H9 (cell line): ENCODE data around the gene NCKAP5L. TPM values are rescaled to one million over a fixed set of nuclear protein-coding genes. Genes with fewer than 3 reads are reported as not detected.

Source experiments
- DNase-seq: peaks from one replicate; pipeline ENCODE4 v3.0.0-alpha.2; 2017
- H2AFZ ChIP-seq: one replicate; pipeline ENCODE4 v1.6.1; 2013; ENCODE audit warnings: mild to moderate bottlenecking, low read length, control low read depth, moderate library complexity
- H2AK5ac ChIP-seq: 2 replicates; pipeline ENCODE4 v1.6.1; 2013; ENCODE audit warnings: low read length, control low read depth, mixed read lengths; ENCODE audit not compliant: insufficient read length
- H2BK120ac ChIP-seq: one replicate; pipeline ENCODE4 v1.6.1; 2013; ENCODE audit warnings: low read depth, mild to moderate bottlenecking, low read length, control low read depth, inconsistent platforms; ENCODE audit not compliant: poor library complexity, severe bottlenecking
- H2BK12ac ChIP-seq: 2 replicates; pipeline ENCODE4 v1.6.1; 2013; ENCODE audit warnings: low read length, control low read depth, mixed read lengths, low read depth; ENCODE audit not compliant: insufficient read length
- H2BK15ac ChIP-seq: 2 replicates; pipeline ENCODE4 v1.6.1; 2013; ENCODE audit warnings: low read depth, low read length, control low read depth
- H2BK20ac ChIP-seq: one replicate; pipeline ENCODE4 v1.6.1; 2013; ENCODE audit warnings: low read depth, mild to moderate bottlenecking, low read length, control low read depth, inconsistent platforms; ENCODE audit not compliant: poor library complexity, severe bottlenecking
- H2BK5ac ChIP-seq: 2 replicates; pipeline ENCODE4 v1.6.1; 2013; ENCODE audit warnings: low read length, control low read depth, mixed read lengths; ENCODE audit not compliant: insufficient read length
- H3K14ac ChIP-seq: 2 replicates; pipeline ENCODE4 v1.6.1; 2013; ENCODE audit warnings: low read length, control low read depth; ENCODE audit not compliant: insufficient read depth
- H3K18ac ChIP-seq: 2 replicates; pipeline ENCODE4 v1.6.1; 2013; ENCODE audit warnings: low read depth, mild to moderate bottlenecking, mixed read lengths, low read length, control low read depth; ENCODE audit not compliant: insufficient read length
- H3K23ac ChIP-seq: 2 replicates; pipeline ENCODE4 v1.6.1; 2013; ENCODE audit warnings: low read length, control low read depth, mixed read lengths, low read depth; ENCODE audit not compliant: insufficient read length
- H3K23me2 ChIP-seq: 2 replicates; pipeline ENCODE4 v1.6.1; 2013; ENCODE audit warnings: low read depth, mild to moderate bottlenecking, mixed read lengths, low read length, control low read depth; ENCODE audit not compliant: insufficient read length, poor library complexity, severe bottlenecking
- H3K27ac ChIP-seq: 2 replicates; pipeline ENCODE4 v1.5.1; 2013; ENCODE audit warnings: low read length, control low read depth, mixed read lengths, low read depth; ENCODE audit not compliant: insufficient read length
- H3K27me3 ChIP-seq: 2 replicates; pipeline ENCODE4 v1.6.1; 2013; ENCODE audit warnings: low read length, control low read depth, inconsistent platforms; ENCODE audit not compliant: insufficient read depth
- H3K4ac ChIP-seq: 2 replicates; pipeline ENCODE4 v1.6.1; 2013; ENCODE audit warnings: low read depth, mild to moderate bottlenecking, control low read depth, inconsistent platforms, low read length, moderate library complexity
- H3K4me1 ChIP-seq: 2 replicates; pipeline ENCODE4 v1.6.1; 2013; ENCODE audit warnings: low read length, control low read depth, inconsistent platforms; ENCODE audit not compliant: insufficient read depth
- H3K4me2 ChIP-seq: 2 replicates; pipeline ENCODE4 v1.6.1; 2013; ENCODE audit warnings: low read length, control low read depth, mixed read lengths; ENCODE audit not compliant: insufficient read length, insufficient read depth
- H3K56ac ChIP-seq: 2 replicates; pipeline ENCODE4 v1.6.1; 2013; ENCODE audit warnings: low read depth, mild to moderate bottlenecking, mixed read lengths, low read length, control low read depth; ENCODE audit not compliant: insufficient read length
- H3K79me1 ChIP-seq: 2 replicates; pipeline ENCODE4 v1.6.1; 2013; ENCODE audit warnings: low read depth, mild to moderate bottlenecking, moderate library complexity, low read length, control low read depth, inconsistent platforms; ENCODE audit not compliant: insufficient read depth, poor library complexity, severe bottlenecking
- H3K79me2 ChIP-seq: 2 replicates; pipeline ENCODE4 v1.6.1; 2013; ENCODE audit warnings: low read length, control low read depth, inconsistent platforms; ENCODE audit not compliant: insufficient read depth
- H3K9ac ChIP-seq: 2 replicates; pipeline ENCODE4 v1.6.1; 2013; ENCODE audit warnings: low read length, control low read depth, mixed read lengths; ENCODE audit not compliant: insufficient read length; ENCODE audit errors: extremely low read depth
- H3K9me3 ChIP-seq: one replicate; pipeline ENCODE4 v1.6.1; 2013; ENCODE audit warnings: low read depth, low read length, inconsistent platforms; ENCODE audit not compliant: control insufficient read depth
- H3T11ph ChIP-seq: one replicate; pipeline ENCODE4 v1.6.1; 2013; ENCODE audit warnings: mild to moderate bottlenecking, low read length, control low read depth, inconsistent platforms
- H4K20me1 ChIP-seq: one replicate; pipeline ENCODE4 v1.6.1; 2013; ENCODE audit not compliant: control insufficient read depth, insufficient read length, insufficient read depth
- H4K5ac ChIP-seq: 2 replicates; pipeline ENCODE4 v1.6.1; 2013; ENCODE audit warnings: low read depth, mild to moderate bottlenecking, mixed read lengths, low read length, control low read depth; ENCODE audit not compliant: insufficient read length
- H4K8ac ChIP-seq: replicated peaks from 2 replicates; pipeline ENCODE4 v1.6.1; 2013; ENCODE audit warnings: low read length, control low read depth, mixed read lengths, low read depth; ENCODE audit not compliant: insufficient read length
- H4K91ac ChIP-seq: 2 replicates; pipeline ENCODE4 v1.6.1; 2013; ENCODE audit warnings: low read depth, mild to moderate bottlenecking, moderate library complexity, mixed read lengths, low read length, control low read depth; ENCODE audit not compliant: insufficient read length
- H3K27ac Mint-ChIP-seq, 3 experiments: 2 replicates in 2 of 3; 3 replicates in 1 of 3; pipeline ENCODE4 v1.8.0; 2020 to 2021; ENCODE audit warnings: mixed read lengths in 3 of 3, mild to moderate bottlenecking in 1 of 3, moderate library complexity in 1 of 3
- H3K27me3 Mint-ChIP-seq: 2 replicates; pipeline ENCODE4 v1.8.0; 2021; ENCODE audit warnings: low read depth, mild to moderate bottlenecking, moderate library complexity, mixed read lengths
- H3K36me3 Mint-ChIP-seq, 3 experiments: 2 replicates in 2 of 3; 3 replicates in 1 of 3; pipeline ENCODE4 v1.8.0; 2020 to 2021; ENCODE audit warnings: low read depth in 3 of 3, mixed read lengths in 3 of 3; ENCODE audit not compliant: insufficient read depth in 1 of 3
- H3K4me1 Mint-ChIP-seq, 2 experiments: 2 replicates each; pipeline ENCODE4 v1.8.0; 2020; ENCODE audit warnings: mixed read lengths in 2 of 2
- H3K4me3 Mint-ChIP-seq, 2 experiments: 2 replicates in 1 of 2; 3 replicates in 1 of 2; pipeline ENCODE4 v1.8.0; 2020 to 2021; ENCODE audit warnings: mild to moderate bottlenecking in 2 of 2, mixed read lengths in 2 of 2, moderate library complexity in 1 of 2
- H3K9me3 Mint-ChIP-seq, 2 experiments: 2 replicates in 1 of 2; 3 replicates in 1 of 2; pipeline ENCODE4 v1.8.0; 2020; ENCODE audit warnings: mild to moderate bottlenecking in 2 of 2, mixed read lengths in 2 of 2, moderate library complexity in 1 of 2
- CTCF ChIP-seq: fragments of 200-600 bp; sonication (generic); conservative IDR thresholded peaks from 3 replicates; pipeline ENCODE4 v1.8.0; 2021; ENCODE audit warnings: antibody characterized with exemption, mild to moderate bottlenecking
- WGBS: extraction: QIAGEN DNeasy Blood & Tissue Kit; methylation state at CpG from one replicate; pipeline ENCODE4 v1.1.7; 2013; ENCODE audit warnings: missing lambda C conversion rate, low lambda C conversion rate, mixed read lengths; ENCODE audit not compliant: insufficient read length; ENCODE audit errors: extremely low coverage; 5-methylcytosine and 5-hydroxymethylcytosine counted together
- total RNA-seq: library from RNA; stranded (reverse); gene quantifications from 2 replicates; pipeline ENCODE4 v1.2.1, GENCODE V29; 2021

Gene NCKAP5L
- total RNA-seq, 1 experiment from 2014 or later = 27.7 TPM

GRCh38 chr12:49843876-49844437 lies 15.7 kb upstream of the NCKAP5L start:
- no peak overlapping the region for H3K27ac ChIP-seq
- H2AFZ ChIP-seq = no peak overlapping the region
- no peak overlapping the region for H3K14ac ChIP-seq
- no peak overlapping the region for H3K4ac ChIP-seq
- no peak overlapping the region for H2AK5ac ChIP-seq
- H3K27ac Mint-ChIP-seq = no peak overlapping the region
- no peak overlapping the region for H2BK20ac ChIP-seq
- H3K36me3 Mint-ChIP-seq = no peaks in the 10 kb centered on the region
- no peaks in the 10 kb centered on the region for H4K20me1 ChIP-seq
- H3K9me3 Mint-ChIP-seq = no peaks in the 10 kb centered on the region
- WGBS = no CpG with 5 or more reads among the region's 4 CpGs
- H2BK12ac ChIP-seq = no peak overlapping the region
- H3K4me1 ChIP-seq = no peaks in the 10 kb centered on the region
- no peak overlapping the region for H3K56ac ChIP-seq
- H2BK5ac ChIP-seq = no peak overlapping the region
- H3K4me2 ChIP-seq = no peak overlapping the region
- DNase-seq = no peak
- peak overlapping the region; percentile 4 to 95; a peak in 3 of 5 replicates for H3K4me3 Mint-ChIP-seq
- no peaks in the 10 kb centered on the region for H3K79me1 ChIP-seq
- no peak overlapping the region for H2BK120ac ChIP-seq
- peaks cover 20% of the 10 kb centered on the region for H3K27me3 Mint-ChIP-seq
- H3K9ac ChIP-seq = no peak overlapping the region
- TF ChIP-seq CTCF = no peak
- H2BK15ac ChIP-seq = no peak overlapping the region
- H3K4me1 Mint-ChIP-seq = peaks cover 14 to 15% of the 10 kb centered on the region in 2 experiments
- H3K23ac ChIP-seq = no peak overlapping the region
- H3K18ac ChIP-seq = no peak overlapping the region
- H4K91ac ChIP-seq = no peak overlapping the region
- no peaks in the 10 kb centered on the region for H3K9me3 ChIP-seq
- no peaks in the 10 kb centered on the region for H3K27me3 ChIP-seq
- no peaks in the 10 kb centered on the region for H3K79me2 ChIP-seq
- H3K23me2 ChIP-seq = peaks cover 10% of the 10 kb centered on the region
- H3T11ph ChIP-seq = no peak overlapping the region
- no peak overlapping the region for H4K5ac ChIP-seq
- H4K8ac ChIP-seq = no peak overlapping the region
